ENCODE data around the gene SLC25A40.

DNA sequence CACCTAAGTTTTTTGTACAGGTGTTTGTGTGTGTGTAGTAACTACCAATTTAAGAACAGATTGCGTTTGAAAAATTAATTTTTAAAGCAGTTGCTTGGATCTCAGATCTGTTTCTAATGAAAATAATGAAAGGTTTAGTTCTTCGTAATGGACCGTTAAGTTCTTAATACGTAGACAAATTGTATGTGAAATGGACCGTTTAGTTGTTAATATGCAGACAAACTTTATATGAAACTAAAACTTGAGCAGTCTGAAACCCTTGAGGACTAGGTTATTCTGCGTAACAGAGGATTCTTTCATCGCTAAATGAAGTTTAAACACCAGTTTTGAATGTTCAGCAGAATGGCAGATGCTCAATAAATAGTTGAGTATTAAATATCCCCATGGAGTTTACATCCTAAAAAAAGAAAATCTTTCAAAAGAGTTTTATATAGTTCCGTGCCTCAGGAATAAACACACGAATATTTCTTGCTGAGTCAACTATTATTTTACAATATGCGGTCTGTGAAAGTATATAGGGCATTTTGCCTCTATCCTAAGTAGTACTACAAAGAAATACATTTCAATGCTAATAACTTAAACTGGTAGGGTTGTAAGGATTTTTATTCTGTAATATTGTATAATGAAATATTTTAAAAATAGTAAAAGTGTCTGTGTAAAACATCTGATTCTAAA lies 1.3 kb upstream of the SLC25A40 start:
- no peak for TF ChIP-seq EGR1 (IDR thresholded peaks at IDR 0.05; ENCODE audit: low read depth)
- TF ChIP-seq, protein P1, sequence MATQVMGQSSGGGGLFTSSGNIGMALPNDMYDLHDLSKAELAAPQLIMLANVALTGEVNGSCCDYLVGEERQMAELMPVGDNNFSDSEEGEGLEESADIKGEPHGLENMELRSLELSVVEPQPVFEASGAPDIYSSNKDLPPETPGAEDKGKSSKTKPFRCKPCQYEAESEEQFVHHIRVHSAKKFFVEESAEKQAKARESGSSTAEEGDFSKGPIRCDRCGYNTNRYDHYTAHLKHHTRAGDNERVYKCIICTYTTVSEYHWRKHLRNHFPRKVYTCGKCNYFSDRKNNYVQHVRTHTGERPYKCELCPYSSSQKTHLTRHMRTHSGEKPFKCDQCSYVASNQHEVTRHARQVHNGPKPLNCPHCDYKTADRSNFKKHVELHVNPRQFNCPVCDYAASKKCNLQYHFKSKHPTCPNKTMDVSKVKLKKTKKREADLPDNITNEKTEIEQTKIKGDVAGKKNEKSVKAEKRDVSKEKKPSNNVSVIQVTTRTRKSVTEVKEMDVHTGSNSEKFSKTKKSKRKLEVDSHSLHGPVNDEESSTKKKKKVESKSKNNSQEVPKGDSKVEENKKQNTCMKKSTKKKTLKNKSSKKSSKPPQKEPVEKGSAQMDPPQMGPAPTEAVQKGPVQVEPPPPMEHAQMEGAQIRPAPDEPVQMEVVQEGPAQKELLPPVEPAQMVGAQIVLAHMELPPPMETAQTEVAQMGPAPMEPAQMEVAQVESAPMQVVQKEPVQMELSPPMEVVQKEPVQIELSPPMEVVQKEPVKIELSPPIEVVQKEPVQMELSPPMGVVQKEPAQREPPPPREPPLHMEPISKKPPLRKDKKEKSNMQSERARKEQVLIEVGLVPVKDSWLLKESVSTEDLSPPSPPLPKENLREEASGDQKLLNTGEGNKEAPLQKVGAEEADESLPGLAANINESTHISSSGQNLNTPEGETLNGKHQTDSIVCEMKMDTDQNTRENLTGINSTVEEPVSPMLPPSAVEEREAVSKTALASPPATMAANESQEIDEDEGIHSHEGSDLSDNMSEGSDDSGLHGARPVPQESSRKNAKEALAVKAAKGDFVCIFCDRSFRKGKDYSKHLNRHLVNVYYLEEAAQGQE (IDR thresholded peaks at IDR 0.05; ENCODE audit: low read depth): no peak
